ENCODE measurements around the gene SPAG8.
A peak's percentile ranks its signal among the peaks of the same experiment; 100 is the strongest.

Gene SPAG8

DNA sequence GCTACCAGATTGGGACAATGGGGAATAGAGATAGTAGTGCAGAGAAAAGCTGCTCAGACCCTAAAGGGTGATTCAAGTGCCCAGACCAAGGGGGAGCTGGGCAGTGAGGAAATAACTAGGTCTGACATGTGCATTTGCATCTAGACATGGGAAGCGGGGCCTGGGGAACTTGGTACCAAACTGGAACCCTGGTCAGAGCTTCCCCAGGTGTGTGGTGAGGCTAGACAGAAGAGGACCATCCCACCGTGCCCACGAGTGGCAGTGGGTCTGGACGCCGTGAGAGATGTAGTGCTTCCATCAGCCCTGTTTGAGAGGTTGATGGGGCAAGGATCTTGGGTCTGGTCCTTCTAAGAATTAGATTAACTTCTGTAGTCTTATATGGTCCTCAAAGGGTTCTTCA, 24.5 kb upstream of the SPAG8 start:
- DNase-seq = no peak

DNA sequence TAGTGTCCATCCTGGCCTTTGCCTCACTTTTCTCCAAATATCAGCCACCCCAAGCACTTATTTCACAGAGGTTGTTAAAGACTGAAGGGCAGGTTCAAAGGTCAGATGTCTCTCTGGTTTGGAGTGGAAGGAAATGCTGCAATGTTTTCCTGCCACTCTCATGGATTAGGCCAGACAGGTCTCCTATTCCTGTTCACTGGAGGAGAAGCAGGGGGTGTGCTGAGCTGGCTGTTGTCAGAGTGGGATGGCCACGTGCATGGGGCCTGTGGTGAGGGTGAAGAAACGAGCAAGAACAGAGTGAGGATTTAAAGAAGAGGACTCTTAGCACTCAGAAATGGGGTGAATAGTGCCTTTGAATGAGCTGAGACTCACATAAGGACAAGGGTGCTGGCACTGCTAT, 23.7 kb upstream of the SPAG8 start:
- DNase-seq = no peak

DNA sequence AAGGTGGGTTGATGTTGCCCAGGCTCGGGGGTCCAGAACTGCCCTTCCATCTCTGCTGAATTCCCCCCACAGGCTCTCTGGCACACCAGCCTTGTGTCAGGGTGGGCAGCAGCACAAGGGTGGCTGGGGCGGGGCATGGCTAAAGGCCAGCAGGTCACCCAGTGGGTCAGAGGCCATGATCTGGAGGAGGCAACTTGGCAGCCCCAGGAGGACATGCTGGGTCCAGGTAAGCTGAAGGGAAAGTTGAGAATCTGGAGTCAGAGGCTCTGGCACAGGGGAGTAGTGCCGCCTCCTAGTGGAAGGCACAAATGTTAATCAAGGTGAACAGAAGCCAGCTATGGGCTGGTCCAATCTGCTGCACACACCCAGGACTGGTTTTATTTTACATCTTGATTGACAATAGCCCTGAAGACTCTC, 23.2 kb upstream of the SPAG8 start:
- DNase-seq = no peak

DNA sequence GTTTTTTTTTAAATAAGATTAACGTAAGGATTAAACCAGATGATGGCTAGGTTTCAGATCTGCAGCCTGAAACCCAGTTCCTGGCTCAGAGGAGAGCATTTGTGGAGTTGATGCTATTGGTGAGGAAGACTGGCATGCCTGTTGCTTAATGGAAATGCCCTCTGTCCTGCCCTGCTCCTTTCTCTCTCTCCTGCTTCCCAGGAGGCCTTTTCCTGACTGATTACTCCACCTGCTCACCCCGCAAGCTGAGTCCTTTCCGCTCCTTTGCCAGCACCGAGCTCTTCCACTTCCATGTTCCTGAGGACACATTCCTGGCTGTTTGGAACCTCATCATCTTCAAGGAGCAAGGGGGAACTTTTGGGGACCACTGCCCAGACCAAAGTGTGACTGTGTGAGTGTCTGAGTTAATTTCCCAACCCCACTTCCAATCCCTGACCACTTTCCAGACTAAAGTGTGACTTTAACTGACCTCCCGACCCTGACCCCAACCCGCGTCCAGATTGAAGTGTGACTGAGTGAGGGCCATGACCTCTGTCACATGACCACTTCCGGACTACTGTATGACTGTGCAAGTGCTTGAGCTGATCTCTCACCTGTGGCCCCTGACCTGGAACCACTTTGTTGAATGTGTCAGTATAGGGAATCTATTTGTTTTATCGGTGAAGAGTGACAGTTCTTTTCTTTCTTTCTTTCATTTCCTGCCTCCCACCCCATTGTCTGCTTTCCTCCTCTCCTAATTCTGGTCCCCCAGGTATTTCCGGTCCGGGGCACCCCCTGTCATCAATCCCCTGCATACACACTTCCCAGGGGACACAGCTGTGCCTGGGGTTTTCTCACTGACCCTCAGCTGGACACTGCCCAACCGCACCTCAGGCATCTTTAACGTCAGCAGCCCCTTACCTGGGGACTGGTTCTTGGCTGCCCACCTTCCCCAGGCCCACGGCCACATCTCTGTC, 22.5 kb upstream of the SPAG8 start:
- no peak for DNase-seq

GRCh38 chr9:35832814-35833213, 20.8 kb upstream of the SPAG8 start:
- DNase-seq = no peak

DNA sequence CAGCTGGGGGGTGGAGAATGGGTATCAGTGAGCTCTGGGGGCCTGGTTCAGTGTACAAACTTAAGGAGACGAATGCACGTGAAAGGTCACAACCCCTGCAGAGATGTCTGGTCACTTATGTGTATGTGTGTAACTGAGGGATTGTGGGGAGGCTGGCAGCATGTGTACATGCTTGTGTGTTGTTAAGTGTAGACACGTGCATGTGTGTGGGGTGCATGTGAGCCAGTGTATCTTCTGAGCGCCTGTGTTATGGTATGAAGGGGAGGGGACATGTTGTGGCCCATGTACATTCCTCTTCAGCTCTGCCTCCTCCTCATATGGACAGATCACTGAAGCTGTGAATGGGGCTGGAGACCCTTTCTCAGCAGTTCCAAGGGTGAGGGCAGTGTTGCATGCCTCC, 19.0 kb upstream of the SPAG8 start:
- no peak for DNase-seq

- no peak for DNase-seq
Measured at GRCh38 chr9:35829764-35830096, 17.7 kb upstream of the SPAG8 start.

- DNase-seq = peak; percentile 84
Measured at GRCh38 chr9:35829084-35829763, 17.2 kb upstream of the SPAG8 start, which contains the start of gene TMEM8B. Gene TMEM8B, plus strand, starts transcription at chr9:35829228. Its CDS starts 220 bp downstream, at chr9:35829448.

DNA sequence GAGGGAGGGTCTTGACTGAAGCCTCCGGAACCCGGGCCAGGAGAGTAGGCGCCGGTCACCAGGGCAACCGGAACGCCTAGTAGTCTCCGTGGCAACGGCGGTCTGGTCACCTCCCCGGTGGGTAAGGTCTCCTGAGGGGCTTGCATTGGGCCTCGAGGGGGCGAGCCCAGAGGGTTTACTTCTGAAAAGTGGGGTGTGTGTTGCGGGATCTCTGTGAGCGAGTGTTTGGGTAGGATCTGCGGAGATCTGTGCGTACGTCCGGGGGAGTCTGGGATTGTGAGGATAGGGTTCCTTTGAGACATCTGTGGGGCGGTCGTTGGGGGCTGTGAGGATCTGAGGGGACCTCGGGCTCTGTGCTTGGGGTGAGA, 16.6 kb upstream of the SPAG8 start, which contains the start of gene FAM221B:
Gene FAM221B (minus strand): TSS at position 17 of the 368 bp plus-strand sequence. CDS start 2,571 bp downstream, outside the sequence.
- DNase-seq = no peak

DNA sequence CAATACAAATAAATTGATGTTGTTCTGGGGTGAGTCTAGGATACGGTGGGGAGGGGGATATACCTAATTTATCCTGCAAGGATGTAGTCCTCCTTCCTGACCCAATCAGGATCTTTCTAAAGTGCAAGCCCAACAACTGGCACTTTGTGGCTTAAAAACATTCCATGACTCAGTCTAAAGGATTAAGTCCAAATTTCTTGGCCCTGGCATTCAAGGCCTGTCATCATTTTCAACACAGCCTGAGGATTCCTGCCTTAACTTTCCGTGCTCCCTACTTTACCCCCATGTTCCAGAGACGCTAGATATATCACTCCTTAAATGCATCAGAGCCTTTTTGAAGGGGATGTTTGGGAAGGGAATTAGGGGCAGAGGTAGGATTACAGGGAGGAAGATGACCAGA, 15.4 kb upstream of the SPAG8 start:
- no peak for DNase-seq

- DNase-seq = peak; percentile 7
Measured at GRCh38 chr9:35826071-35826701, 14.1 kb upstream of the SPAG8 start.

DNA sequence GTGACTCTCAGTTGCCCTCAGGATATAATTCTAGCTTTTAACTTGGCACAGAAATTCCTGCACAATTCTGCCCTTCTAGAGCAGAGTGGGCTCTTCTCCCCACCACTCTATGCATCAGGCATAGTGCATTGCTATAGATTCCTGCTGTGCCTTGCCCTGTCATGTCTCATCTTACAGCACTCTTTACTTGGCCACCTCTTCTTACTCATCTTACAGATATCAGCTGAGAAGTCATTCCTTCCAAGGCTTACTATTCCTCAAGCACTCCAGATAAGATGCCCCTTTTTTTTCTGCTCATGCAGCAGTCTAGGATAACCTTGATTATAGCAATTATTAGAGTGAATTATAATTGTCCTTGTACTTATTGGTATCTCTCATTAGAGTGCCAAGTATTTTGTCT, 10.9 kb upstream of the SPAG8 start:
- no peak for DNase-seq

- DNase-seq = no peak
Measured at GRCh38 chr9:35820076-35820475, 8.0 kb upstream of the SPAG8 start.

DNA sequence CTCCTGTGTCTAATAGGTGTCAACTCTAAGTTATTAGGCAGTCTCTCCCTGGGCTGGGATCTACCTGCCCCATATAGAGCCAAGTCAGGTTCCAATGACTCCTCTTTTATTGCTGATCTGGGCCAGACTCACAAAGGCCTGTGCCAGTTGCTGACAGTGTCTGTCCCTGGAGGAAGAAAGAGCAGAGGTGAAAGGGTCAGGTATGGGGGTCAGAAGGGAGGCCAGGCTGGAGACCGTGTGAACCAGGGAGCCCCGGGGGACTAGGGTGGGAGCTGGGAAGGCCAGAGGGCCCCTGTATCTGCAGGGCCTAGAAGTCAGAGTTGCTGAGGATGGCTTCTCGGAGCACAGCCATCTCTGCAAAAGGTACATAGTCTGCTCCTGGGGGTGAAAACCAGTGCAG, 6.3 kb upstream of the SPAG8 start:
- no peak for DNase-seq

DNA sequence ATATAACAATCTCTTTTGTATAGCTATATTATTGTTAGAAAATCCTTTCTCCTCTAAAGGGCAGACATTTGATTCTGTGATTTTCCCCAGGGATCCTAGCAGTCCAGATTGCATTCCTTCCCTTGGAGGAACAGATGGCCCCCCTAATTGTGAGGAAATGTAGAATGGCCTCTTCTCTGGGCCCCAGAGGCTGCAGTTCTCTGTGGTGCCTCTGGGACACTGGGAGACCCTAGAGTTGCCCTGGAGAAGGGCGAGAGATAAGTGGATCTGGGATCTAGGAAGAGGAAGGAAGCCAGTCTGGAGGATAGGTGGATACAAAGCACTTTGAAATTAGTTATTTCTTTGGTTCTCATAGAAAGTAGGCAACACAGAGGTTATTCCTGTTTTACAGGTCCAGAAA, 4.6 kb upstream of the SPAG8 start:
- no peak for DNase-seq

- DNase-seq = peak; percentile 97
Measured at GRCh38 chr9:35814841-35815543, 2.9 kb upstream of the SPAG8 start, which contains the start of gene HINT2. Gene HINT2, minus strand, starts transcription at chr9:35815042. Its CDS starts 63 bp downstream, at chr9:35814979.

- peak; percentile 36 for DNase-seq
Measured at GRCh38 chr9:35814106-35814840, 2.2 kb upstream of the SPAG8 start.

DNA sequence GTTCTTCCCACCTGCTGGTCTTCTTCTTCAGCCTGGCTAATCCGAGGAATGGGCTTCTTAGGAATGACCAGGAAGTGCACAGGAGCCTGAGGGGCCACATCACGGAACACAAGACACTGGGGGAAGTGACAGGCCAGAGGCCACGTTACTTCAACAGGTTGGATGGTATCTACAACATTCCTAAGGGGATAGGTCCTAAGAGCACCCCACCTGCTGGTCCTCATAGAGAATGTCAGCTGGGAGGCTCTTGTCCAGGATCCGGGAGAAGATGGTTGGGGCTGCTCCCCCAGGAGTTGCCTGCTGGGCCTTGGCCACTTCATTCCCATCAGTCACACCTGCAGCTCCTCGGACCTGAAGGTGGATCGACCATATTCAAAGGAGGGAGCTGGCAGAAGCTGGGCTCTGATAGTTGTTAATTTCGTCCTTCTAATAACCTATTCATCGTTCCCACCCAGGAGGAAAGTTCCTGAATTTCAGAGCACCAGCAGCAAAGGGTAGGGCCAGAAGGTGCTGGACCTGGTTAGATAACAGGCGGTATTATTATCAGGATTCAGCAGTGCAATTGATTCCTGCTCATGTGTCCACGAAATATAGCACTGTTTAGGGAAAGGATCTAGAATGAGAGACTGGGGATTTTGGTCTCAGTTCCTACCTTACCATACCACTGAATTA, 1.5 kb upstream of the SPAG8 start:
- DNase-seq = no peak

GRCh38 chr9:35811381-35812024, 559 bp downstream of the SPAG8 start:
- no peak for DNase-seq

- no peak for DNase-seq
Measured at GRCh38 chr9:35810122-35810521, 1.9 kb downstream of the SPAG8 start.

DNA sequence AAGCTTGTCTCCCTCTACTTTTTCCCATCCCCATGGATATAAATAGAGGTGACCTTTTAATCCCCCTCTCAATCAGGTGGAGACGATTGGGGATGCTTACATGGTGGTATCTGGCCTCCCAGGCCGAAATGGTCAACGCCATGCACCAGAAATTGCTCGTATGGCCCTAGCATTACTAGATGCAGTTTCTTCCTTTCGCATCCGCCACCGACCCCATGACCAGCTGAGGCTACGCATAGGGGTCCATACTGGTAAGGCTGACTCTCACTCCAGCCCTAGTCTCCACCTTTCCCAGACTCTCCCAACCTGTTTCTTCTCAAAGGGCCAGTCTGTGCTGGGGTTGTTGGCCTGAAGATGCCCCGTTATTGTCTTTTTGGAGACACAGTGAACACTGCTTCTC, 3.6 kb downstream of the SPAG8 start:
- DNase-seq = no peak

Data from NCI-H774 (cell line).